Occipital lobe (tissue), 3 donors: ENCODE data around the gene SEC63. TPM values are rescaled to one million over a fixed set of nuclear protein-coding genes. Genes with fewer than 3 reads are reported as not detected.

Experiments used
- DNase-seq: peaks from one replicate; lab custom pipeline; 2025; lab: John Stamatoyannopoulos, UW
- small RNA-seq: library from RNA; depleted of rRNA; stranded (forward); fragments of <200 nt; gene quantifications from one replicate; pipeline ENCODE3, GENCODE V24; 2014
- total RNA-seq: library from RNA; depleted of rRNA; stranded (reverse); fragments of >200 nt; gene quantifications from one replicate; pipeline ENCODE4 v1.2.3, GENCODE V29; 2014

Gene SEC63
- total RNA-seq, 1 donor from 2014 or later: 56.8 TPM

DNA sequence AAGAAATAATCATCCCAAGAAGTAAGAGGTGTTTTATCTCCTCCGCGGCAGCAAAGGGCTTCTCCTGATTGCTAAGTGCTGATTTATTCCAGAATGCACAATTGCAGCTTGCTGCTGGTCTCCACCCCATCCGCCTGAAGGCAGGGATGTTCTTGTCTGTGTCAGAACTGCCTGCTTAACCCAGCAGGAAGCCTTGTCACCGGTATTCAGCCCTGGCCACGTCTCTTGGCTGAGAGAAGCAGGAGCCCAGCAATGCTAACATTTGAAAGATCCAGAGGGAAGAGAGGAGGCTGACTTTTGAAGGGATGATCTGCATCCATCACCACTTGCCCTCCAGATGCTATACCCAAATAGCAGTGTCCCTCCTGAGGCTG, 138.1 kb downstream of the SEC63 start:
- DNase-seq: no peak

DNA sequence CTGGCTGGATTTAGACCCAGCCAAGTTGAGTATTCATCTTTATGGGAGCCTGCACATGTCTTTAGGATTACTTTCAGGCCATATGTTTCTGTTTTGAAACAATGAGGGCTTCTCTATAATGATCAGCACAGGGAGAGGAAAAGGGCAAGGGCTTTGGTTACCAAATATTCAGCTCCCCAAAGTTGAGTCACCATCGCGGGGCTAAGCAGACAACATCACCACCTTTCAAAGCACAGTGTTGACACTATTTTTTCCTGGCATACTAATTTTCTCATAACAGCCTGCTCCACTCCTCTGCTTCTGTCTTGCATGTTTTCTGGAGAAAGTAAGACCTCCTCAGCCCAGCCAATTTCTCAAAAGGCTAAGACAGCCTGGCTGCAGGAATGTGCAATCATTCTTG, 138.8 kb downstream of the SEC63 start:
- DNase-seq: no peak

DNA sequence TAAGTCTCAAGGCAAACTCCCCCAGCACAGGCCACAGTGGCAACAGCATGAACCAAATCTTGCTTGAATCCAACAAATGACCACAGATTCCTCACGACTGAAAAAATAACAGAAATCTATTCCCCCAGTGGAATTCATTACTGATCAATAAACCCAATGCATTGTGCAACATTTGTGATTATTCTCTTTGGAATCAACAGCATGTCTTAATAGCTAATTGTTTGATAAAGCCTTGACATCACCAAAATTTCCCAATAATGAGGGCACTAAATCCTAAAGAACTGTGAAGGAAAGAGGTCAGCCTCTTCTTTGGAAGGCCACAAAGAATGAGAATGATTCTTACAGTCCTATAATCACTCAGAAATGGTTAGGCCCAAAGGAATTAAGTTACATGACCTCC, 139.7 kb downstream of the SEC63 start:
- no peak for DNase-seq

DNA sequence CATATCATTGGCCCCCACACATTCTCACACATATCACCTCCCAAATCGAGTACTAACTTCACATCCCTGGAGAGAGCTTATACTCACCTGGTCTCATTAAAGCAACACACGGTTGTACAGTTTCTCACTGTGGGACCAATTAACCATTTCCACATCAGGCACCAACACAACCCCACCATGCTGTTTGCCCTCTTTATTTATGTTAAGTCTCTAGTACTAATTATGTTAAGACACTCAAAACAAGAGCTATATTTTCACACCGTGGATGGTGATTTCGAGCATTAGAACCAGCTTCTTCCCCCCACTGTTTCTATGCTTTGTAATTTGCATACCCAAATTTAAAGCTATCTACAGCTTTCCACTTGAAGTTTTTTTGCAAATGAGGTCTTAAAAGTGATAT, 140.2 kb downstream of the SEC63 start:
- DNase-seq: no peak

Small RNAs within 50 kb of the gene (small RNA-seq; reads per million reads assigned to genes)
- not detected for gene MTHFD2P3
- not detected for gene RF00045
- gene RNU6-437P: not detected

Other genes with a start within 250 kb of the SEC63 start
- gene SCML4, start 133.9 kb downstream of the SEC63 start, total RNA-seq: 0.16 TPM
- gene OSTM1, start 116.5 kb upstream of the SEC63 start, total RNA-seq: 61.8 TPM
- gene NR2E1, start 207.8 kb upstream of the SEC63 start, total RNA-seq: 9.8 TPM